CMK (cell line): Measurements from ENCODE around the gene KCNQ1.

ENCODE experiments used
- DNase-seq: peaks from one replicate; pipeline ENCODE4 v3.0.0-alpha.2; 2010; ENCODE audit warnings: low read depth

KCNQ1 gene

GRCh38 chr11:2748061-2748813, 303.4 kb downstream of the KCNQ1 start:
- DNase-seq, result no peak

GRCh38 chr11:2748814-2749554, 304.2 kb downstream of the KCNQ1 start:
- DNase-seq, result no peak

- DNase-seq, result no peak
Observed at GRCh38 chr11:2750101-2750681, 305.4 kb downstream of the KCNQ1 start.

- DNase-seq, result no peak
Observed at GRCh38 chr11:2750682-2751522, 306.1 kb downstream of the KCNQ1 start.

GRCh38 chr11:2751523-2752203, 306.9 kb downstream of the KCNQ1 start:
- DNase-seq, result no peak

- DNase-seq, result no peak
Observed at GRCh38 chr11:2752204-2752770, 307.5 kb downstream of the KCNQ1 start.

- DNase-seq, result no peak
Observed at GRCh38 chr11:2752923-2753322, 308.1 kb downstream of the KCNQ1 start.

- no peak for DNase-seq
Observed at GRCh38 chr11:2754008-2754407, 309.2 kb downstream of the KCNQ1 start.

GRCh38 chr11:2755071-2755470, 310.3 kb downstream of the KCNQ1 start:
- DNase-seq, result no peak

- DNase-seq, result no peak
Observed at GRCh38 chr11:2758751-2759150, 313.9 kb downstream of the KCNQ1 start.

- no peak for DNase-seq
Observed at GRCh38 chr11:2759228-2760195, 314.7 kb downstream of the KCNQ1 start.

GRCh38 chr11:2760196-2760871, 315.5 kb downstream of the KCNQ1 start:
- no peak for DNase-seq

GRCh38 chr11:2761131-2762030, 316.6 kb downstream of the KCNQ1 start:
- DNase-seq, result no peak

GRCh38 chr11:2762031-2762380, 317.2 kb downstream of the KCNQ1 start:
- no peak for DNase-seq

- no peak for DNase-seq
Observed at GRCh38 chr11:2762451-2762850, 317.6 kb downstream of the KCNQ1 start.

GRCh38 chr11:2763984-2764383, 319.2 kb downstream of the KCNQ1 start:
- DNase-seq, result no peak

GRCh38 chr11:2765491-2765890, 320.7 kb downstream of the KCNQ1 start:
- DNase-seq, result no peak

GRCh38 chr11:2766166-2766565, 321.4 kb downstream of the KCNQ1 start:
- DNase-seq, result no peak

GRCh38 chr11:2767071-2767470, 322.3 kb downstream of the KCNQ1 start:
- DNase-seq, result no peak
